Camera-type eye (tissue), 1 donor: ENCODE measurements around the gene USP17L13. TPM values are rescaled to one million over a fixed set of nuclear protein-coding genes. Genes with fewer than 3 reads are reported as not detected.

Source experiments
- total RNA-seq: library from RNA; depleted of rRNA; stranded (reverse); fragments of >200 nt; gene quantifications from one replicate; pipeline ENCODE4 v1.2.3, GENCODE V29; 2014

Gene USP17L13
- not detected for total RNA-seq

GRCh38 chr4:9224596-9224995 is at the start of gene USP17L13:
Gene USP17L13 (plus strand): TSS chr4:9224896. CDS start chr4:9224896, 0 bp downstream.

GRCh38 chr4:9210357-9210756 is 14.3 kb upstream of the USP17L13 start, which contains the start of gene USP17L10:
Gene USP17L10 (plus strand): TSS chr4:9210657. CDS start chr4:9210657, 0 bp downstream.

GRCh38 chr4:9215105-9215504 is 9.6 kb upstream of the USP17L13 start, which contains the start of gene USP17L11:
Gene USP17L11 (plus strand): TSS chr4:9215405. CDS start chr4:9215405, 0 bp downstream.

GRCh38 chr4:9219852-9220251 is 4.8 kb upstream of the USP17L13 start, which contains the start of gene USP17L12:
Gene USP17L12 (plus strand): TSS chr4:9220152. CDS start chr4:9220152, 0 bp downstream.

GRCh38 chr4:9234085-9234484 is 9.4 kb downstream of the USP17L13 start, which contains the start of gene USP17L15:
Gene USP17L15 (plus strand): TSS chr4:9234385. CDS start chr4:9234385, 0 bp downstream.

GRCh38 chr4:9243579-9243978 is 18.9 kb downstream of the USP17L13 start, which contains the start of gene USP17L17:
Gene USP17L17 (plus strand): TSS chr4:9243879. CDS start chr4:9243879, 0 bp downstream.

GRCh38 chr4:9247953-9248680 is 23.4 kb downstream of the USP17L13 start, which contains the start of gene USP17L18:
Gene USP17L18 (plus strand): TSS chr4:9248630. CDS start chr4:9248630, 0 bp downstream.

GRCh38 chr4:9253078-9253477 is 28.4 kb downstream of the USP17L13 start, which contains the start of gene USP17L19:
Gene USP17L19 (plus strand): TSS chr4:9253378. CDS start chr4:9253378, 0 bp downstream.

GRCh38 chr4:9257824-9258223 is 33.1 kb downstream of the USP17L13 start, which contains the start of gene USP17L20:
Gene USP17L20 (plus strand): TSS chr4:9258124. CDS start chr4:9258124, 0 bp downstream.

GRCh38 chr4:9262572-9262971 is 37.9 kb downstream of the USP17L13 start, which contains the start of gene USP17L21:
Gene USP17L21 (plus strand): TSS chr4:9262872. CDS start chr4:9262872, 0 bp downstream.

GRCh38 chr4:9267319-9267718 is 42.6 kb downstream of the USP17L13 start, which contains the start of gene USP17L22:
Gene USP17L22 (plus strand): TSS chr4:9267619. CDS start chr4:9267619, 0 bp downstream.

Other genes with a start within 250 kb of the USP17L13 start
- not detected for gene FAM90A26, start 54.5 kb upstream of the USP17L13 start, total RNA-seq
- not detected for gene USP17L10, start 14.2 kb upstream of the USP17L13 start, total RNA-seq
- gene USP17L11, start 9.5 kb upstream of the USP17L13 start, total RNA-seq = not detected
- gene USP17L12, start 4.7 kb upstream of the USP17L13 start, total RNA-seq = not detected
- not detected for gene USP17L15, start 9.5 kb downstream of the USP17L13 start, total RNA-seq
- not detected for gene USP17L17, start 19.0 kb downstream of the USP17L13 start, total RNA-seq
- not detected for gene USP17L18, start 23.7 kb downstream of the USP17L13 start, total RNA-seq
- not detected for gene USP17L19, start 28.5 kb downstream of the USP17L13 start, total RNA-seq
- gene USP17L20, start 33.2 kb downstream of the USP17L13 start, total RNA-seq = not detected
- gene USP17L21, start 38.0 kb downstream of the USP17L13 start, total RNA-seq = not detected
- gene USP17L22, start 42.7 kb downstream of the USP17L13 start, total RNA-seq = not detected
- not detected for gene USP17L24, start 100.3 kb downstream of the USP17L13 start, total RNA-seq
- gene USP17L25, start 105.0 kb downstream of the USP17L13 start, total RNA-seq = not detected
- not detected for gene USP17L26, start 109.8 kb downstream of the USP17L13 start, total RNA-seq
- gene USP17L5, start 114.5 kb downstream of the USP17L13 start, total RNA-seq = not detected
- not detected for gene USP17L27, start 119.3 kb downstream of the USP17L13 start, total RNA-seq
- gene USP17L28, start 124.0 kb downstream of the USP17L13 start, total RNA-seq = not detected
- not detected for gene USP17L29, start 128.7 kb downstream of the USP17L13 start, total RNA-seq
- gene USP17L30, start 138.2 kb downstream of the USP17L13 start, total RNA-seq = not detected
- gene DEFB131A, start 219.5 kb downstream of the USP17L13 start, total RNA-seq = not detected